ENCODE measurements around the gene MPHOSPH9. TPM values are rescaled to one million over a fixed set of nuclear protein-coding genes. Genes with fewer than 3 reads are reported as not detected.

The MPHOSPH9 gene
- total RNA-seq, 1 donor from 2014 or later = 21.8 TPM

- Histone ChIP-seq H3K4me1 (peaks cover 28% of the 10 kb centered on the region), H3K4me3 (no peak overlapping the region), H3K27me3 (ENCODE audit: low read depth) (no peaks in the 10 kb centered on the region), H3K27ac (no peak overlapping the region), H3K36me3 (peaks cover 3% of the 10 kb centered on the region), H3K9me3 (no peaks in the 10 kb centered on the region)
- intact Hi-C loops (cut with DNase I) = no loop called here
- ATAC-seq (no peak), DNase-seq (no peak)
- TF ChIP-seq, protein P1, sequence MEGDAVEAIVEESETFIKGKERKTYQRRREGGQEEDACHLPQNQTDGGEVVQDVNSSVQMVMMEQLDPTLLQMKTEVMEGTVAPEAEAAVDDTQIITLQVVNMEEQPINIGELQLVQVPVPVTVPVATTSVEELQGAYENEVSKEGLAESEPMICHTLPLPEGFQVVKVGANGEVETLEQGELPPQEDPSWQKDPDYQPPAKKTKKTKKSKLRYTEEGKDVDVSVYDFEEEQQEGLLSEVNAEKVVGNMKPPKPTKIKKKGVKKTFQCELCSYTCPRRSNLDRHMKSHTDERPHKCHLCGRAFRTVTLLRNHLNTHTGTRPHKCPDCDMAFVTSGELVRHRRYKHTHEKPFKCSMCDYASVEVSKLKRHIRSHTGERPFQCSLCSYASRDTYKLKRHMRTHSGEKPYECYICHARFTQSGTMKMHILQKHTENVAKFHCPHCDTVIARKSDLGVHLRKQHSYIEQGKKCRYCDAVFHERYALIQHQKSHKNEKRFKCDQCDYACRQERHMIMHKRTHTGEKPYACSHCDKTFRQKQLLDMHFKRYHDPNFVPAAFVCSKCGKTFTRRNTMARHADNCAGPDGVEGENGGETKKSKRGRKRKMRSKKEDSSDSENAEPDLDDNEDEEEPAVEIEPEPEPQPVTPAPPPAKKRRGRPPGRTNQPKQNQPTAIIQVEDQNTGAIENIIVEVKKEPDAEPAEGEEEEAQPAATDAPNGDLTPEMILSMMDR (IDR thresholded peaks at IDR 0.05) = no peak
These were observed 80.1 kb downstream of the MPHOSPH9 start for GRCh38 chr12:123152833-123153232.

DNA sequence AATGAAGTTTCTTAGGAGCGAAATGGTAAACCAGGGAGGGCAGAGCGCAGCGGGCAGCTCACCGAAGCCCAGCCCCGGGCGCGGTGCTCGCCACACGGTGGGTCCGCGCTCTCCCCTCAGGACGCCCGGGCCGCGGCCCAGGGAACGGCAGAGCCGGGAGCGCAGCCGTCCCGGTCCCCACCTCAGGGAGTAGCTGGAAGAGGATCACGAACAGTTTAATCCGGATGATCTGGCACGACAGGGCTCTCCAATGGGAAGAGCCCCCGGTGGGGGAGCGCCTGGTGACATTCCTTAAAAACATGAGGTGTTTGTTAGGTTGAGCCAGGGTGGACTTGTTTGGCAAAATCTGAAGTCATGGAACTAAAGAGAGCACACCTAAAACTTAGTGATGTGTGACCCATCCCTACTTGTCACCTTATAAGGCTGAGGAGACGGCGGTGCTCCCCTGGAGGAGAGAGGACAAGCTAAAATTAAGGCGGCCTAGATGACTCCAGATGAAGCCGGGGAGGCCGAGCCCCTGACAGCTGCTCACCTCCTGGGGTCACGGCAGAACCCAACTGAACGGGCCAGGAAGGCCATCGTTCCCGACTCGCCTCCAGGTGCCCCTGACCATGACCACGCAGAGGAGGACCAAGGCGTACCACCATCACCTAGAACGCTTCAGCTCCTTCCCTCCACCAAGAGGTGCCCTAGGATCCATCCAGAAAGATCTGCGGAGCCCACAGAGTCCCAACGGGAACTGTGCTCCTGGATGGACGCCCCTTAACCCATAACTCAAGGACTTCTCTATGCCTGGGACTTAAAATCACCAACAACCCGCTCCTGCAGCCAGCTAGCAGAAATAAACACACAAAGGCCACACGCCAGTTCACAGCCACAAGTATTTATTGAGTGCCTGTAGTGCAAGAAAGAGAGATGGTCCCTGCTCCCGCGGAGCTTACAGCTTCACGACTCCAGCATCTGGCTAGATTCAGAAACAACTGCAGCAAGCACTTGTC is 81.2 kb downstream of the MPHOSPH9 start:
- peaks cover 28% of the 10 kb centered on the region for H3K4me1 ChIP-seq
- TF ChIP-seq, protein P1 (IDR thresholded peaks at IDR 0.05) = no peak
- peaks cover 2% of the 10 kb centered on the region for H3K36me3 ChIP-seq
- ATAC-seq (peak; percentile 43 to 65), DNase-seq (no peak)
- intact Hi-C loops (cut with DNase I) = no loop called here
- peak overlapping the region; percentile 81 for H3K4me3 ChIP-seq
- no peaks in the 10 kb centered on the region for H3K27me3 ChIP-seq (ENCODE audit: low read depth)
- H3K9me3 ChIP-seq = no peaks in the 10 kb centered on the region
- H3K27ac ChIP-seq = peak overlapping the region; percentile 87

DNA sequence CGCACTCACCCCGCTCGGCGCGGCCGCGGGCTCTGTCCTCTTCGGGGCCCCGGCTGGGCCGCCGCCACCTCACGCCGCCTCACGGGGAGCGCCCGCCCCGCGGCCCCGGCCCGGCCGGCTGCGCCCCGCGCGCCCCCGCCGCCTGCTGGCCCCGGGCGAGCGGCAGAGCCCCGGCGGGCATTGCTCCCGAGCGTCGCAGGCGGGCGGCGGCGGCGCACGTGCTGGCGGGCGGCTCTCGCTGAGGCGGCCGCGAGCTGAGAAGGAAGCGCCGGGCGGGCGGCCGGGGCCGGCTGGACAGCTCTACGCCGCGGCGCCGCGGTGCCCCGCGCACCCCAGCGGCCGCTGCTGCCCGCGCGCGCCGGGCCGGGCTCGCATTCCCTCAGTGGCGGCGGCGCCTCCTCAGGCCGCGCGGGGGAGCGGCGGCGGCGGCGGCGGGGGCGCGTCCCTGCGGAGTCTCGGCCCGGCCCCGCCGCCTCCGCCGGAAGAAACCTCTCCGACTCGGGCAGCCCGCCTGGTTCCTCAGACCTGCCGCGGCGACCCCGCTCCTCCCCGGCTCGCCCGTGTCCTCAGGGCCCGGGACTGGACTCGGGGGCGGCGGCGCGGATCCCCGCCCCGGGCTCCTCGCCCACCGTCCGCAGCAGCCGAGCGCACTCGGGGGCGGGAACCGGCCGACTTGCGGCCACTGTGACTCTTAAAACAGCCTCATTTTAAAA is 82.0 kb downstream of the MPHOSPH9 start, which contains the start of gene PITPNM2:
Gene PITPNM2, minus strand, starts transcription at position 347 of the 713 bp plus-strand sequence. CDS start 116,500 bp downstream, outside the sequence.
- Histone ChIP-seq H3K36me3 (no peaks in the 10 kb centered on the region), H3K27ac (peak within 1 kb of the TSS; percentile 87), H3K9me3 (no peaks in the 10 kb centered on the region), H3K4me3 (peak within 1 kb of the TSS; percentile 81), H3K27me3 (ENCODE audit: low read depth) (no peaks in the 10 kb centered on the region), H3K4me1 (peaks cover 28% of the 10 kb centered on the region)
- DNase-seq (peak; percentile 77), ATAC-seq (peak; percentile 87 to 92)
- TF ChIP-seq, protein P1 (IDR thresholded peaks at IDR 0.05) = no peak
- intact Hi-C loops (cut with DNase I) = no loop called here

DNA sequence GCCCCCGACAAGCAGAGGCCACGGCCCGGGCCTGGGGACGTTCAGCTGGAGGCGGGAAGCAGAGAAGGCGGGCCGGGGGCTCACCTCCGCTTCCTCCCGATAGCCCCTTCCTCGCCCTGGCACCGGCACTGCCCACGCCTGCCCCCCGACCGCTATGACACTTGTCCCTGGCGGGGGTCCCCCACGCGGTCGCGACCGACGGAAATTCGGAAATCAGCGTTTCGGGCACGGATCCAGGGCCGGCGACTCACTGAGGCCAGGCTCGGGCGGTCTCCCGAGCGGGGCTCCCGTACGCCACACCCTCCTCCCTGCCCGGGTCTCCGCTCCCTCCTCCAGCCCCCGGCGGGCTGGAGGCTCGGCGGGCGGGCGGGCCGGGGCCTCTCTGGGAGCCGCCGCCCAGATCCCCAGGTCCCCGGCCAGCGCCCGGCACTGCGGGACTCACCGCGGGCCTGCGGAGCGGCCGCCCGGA is 82.6 kb downstream of the MPHOSPH9 start:
- Histone ChIP-seq H3K4me1 (peaks cover 28% of the 10 kb centered on the region), H3K27me3 (ENCODE audit: low read depth) (no peaks in the 10 kb centered on the region), H3K9me3 (no peaks in the 10 kb centered on the region), H3K27ac (peak overlapping the region; percentile 79), H3K4me3 (peak overlapping the region; percentile 75), H3K36me3 (no peaks in the 10 kb centered on the region)
- intact Hi-C loops (cut with DNase I) = no loop called here
- DNase-seq = peak; percentile 59
- TF ChIP-seq, protein P1 (IDR thresholded peaks at IDR 0.05) = no peak
- peak; percentile 65 to 75 for ATAC-seq

GRCh38 chr12:123149501-123150274 is 83.3 kb downstream of the MPHOSPH9 start:
- ATAC-seq = peak in 1 of 2 donors; percentile 23
- TF ChIP-seq, protein P1 (IDR thresholded peaks at IDR 0.05) = no peak
- Histone ChIP-seq H3K36me3 (no peaks in the 10 kb centered on the region), H3K4me1 (peaks cover 28% of the 10 kb centered on the region), H3K4me3 (peak overlapping the region; percentile 75), H3K27ac (peak overlapping the region; percentile 79), H3K9me3 (no peaks in the 10 kb centered on the region), H3K27me3 (ENCODE audit: low read depth) (no peaks in the 10 kb centered on the region)
- intact Hi-C loops (cut with DNase I) = no loop called here
- DNase-seq = no peak
